ENCODE data around the gene IFITM10. TPM values are rescaled to one million over a fixed set of nuclear protein-coding genes. Genes with fewer than 3 reads are reported as not detected.
"Not testable (repeated sequence)": the region's sequence is repeated elsewhere in the genome, so short reads cannot be mapped to it uniquely, and the experiment has no call there.

The IFITM10 gene
- total RNA-seq, 1 experiment from 2014 or later = 0.59 TPM

GRCh38 chr11:1684886-1685874, 65.2 kb downstream of the IFITM10 start:
- Mint-ChIP-seq H3K27me3 (ENCODE audit: low read depth) (peaks cover 27% of the 10 kb centered on the region), H3K27ac (peak overlapping the region in 1 of 3 experiments; percentile 15; a peak in 1 of 7 replicates)
- not testable (repeated sequence) for H2BK120ac ChIP-seq (ENCODE audit: low read depth, low read length, poor library complexity, severe bottlenecking); H3K14ac ChIP-seq (ENCODE audit: insufficient read depth, low read length); H3K9me3 Mint-ChIP-seq; H3K4me3 Mint-ChIP-seq; H3K18ac ChIP-seq (ENCODE audit: insufficient read length, low read depth, low read length); H3K79me1 ChIP-seq (ENCODE audit: insufficient read depth, low read depth, low read length, poor library complexity, severe bottlenecking); H4K5ac ChIP-seq (ENCODE audit: insufficient read length, low read depth, low read length); H3K27me3 ChIP-seq (ENCODE audit: insufficient read depth, low read length); H3K9me3 ChIP-seq (ENCODE audit: control insufficient read depth, low read depth, low read length); H3K23me2 ChIP-seq (ENCODE audit: insufficient read length, low read depth, low read length, poor library complexity, severe bottlenecking); H3K4me1 Mint-ChIP-seq; H3T11ph ChIP-seq (ENCODE audit: low read length); DNase-seq; H3K4me1 ChIP-seq (ENCODE audit: insufficient read depth, low read length); H2AFZ ChIP-seq (ENCODE audit: low read length); H4K8ac ChIP-seq (replicated peaks; ENCODE audit: insufficient read length, low read depth, low read length); H2AK5ac ChIP-seq (ENCODE audit: insufficient read length, low read length); H2BK12ac ChIP-seq (ENCODE audit: insufficient read length, low read depth, low read length); H3K79me2 ChIP-seq (ENCODE audit: insufficient read depth, low read length); H3K4me2 ChIP-seq (ENCODE audit: insufficient read depth, insufficient read length, low read length); H3K9ac ChIP-seq (ENCODE audit: extremely low read depth, insufficient read length, low read length); H3K27ac ChIP-seq (ENCODE audit: insufficient read length, low read depth, low read length); H3K23ac ChIP-seq (ENCODE audit: insufficient read length, low read depth, low read length); H2BK15ac ChIP-seq (ENCODE audit: low read depth, low read length); H2BK20ac ChIP-seq (ENCODE audit: low read depth, low read length, poor library complexity, severe bottlenecking); H3K36me3 Mint-ChIP-seq (ENCODE audit: insufficient read depth in 1 of 3, low read depth in 3 of 3); H4K91ac ChIP-seq (ENCODE audit: insufficient read length, low read depth, low read length); H4K20me1 ChIP-seq (ENCODE audit: control insufficient read depth, insufficient read depth, insufficient read length); H3K56ac ChIP-seq (ENCODE audit: insufficient read length, low read depth, low read length); H3K4ac ChIP-seq (ENCODE audit: low read depth, low read length); H2BK5ac ChIP-seq (ENCODE audit: insufficient read length, low read length)
- no CpG with 5 or more reads among the region's 18 CpGs for WGBS (ENCODE audit: extremely low coverage, insufficient read length, low lambda C conversion rate)

GRCh38 chr11:1683904-1684572, 66.4 kb downstream of the IFITM10 start:
- not testable (repeated sequence) for H3K79me2 ChIP-seq (ENCODE audit: insufficient read depth, low read length); H3K14ac ChIP-seq (ENCODE audit: insufficient read depth, low read length); H3K27ac ChIP-seq (ENCODE audit: insufficient read length, low read depth, low read length)

More at GRCh38 chr11:1683904-1684572, 66.4 kb downstream of the IFITM10 start:
- H2AFZ ChIP-seq (ENCODE audit: low read length); H2BK120ac ChIP-seq (ENCODE audit: low read depth, low read length, poor library complexity, severe bottlenecking); H3K18ac ChIP-seq (ENCODE audit: insufficient read length, low read depth, low read length); H3K4ac ChIP-seq (ENCODE audit: low read depth, low read length); H3K9me3 Mint-ChIP-seq; H3K27ac Mint-ChIP-seq; H4K5ac ChIP-seq (ENCODE audit: insufficient read length, low read depth, low read length); H2BK5ac ChIP-seq (ENCODE audit: insufficient read length, low read length); H3K79me1 ChIP-seq (ENCODE audit: insufficient read depth, low read depth, low read length, poor library complexity, severe bottlenecking); H2BK20ac ChIP-seq (ENCODE audit: low read depth, low read length, poor library complexity, severe bottlenecking); H3K9me3 ChIP-seq (ENCODE audit: control insufficient read depth, low read depth, low read length); H3K9ac ChIP-seq (ENCODE audit: extremely low read depth, insufficient read length, low read length); H3K56ac ChIP-seq (ENCODE audit: insufficient read length, low read depth, low read length); H2BK15ac ChIP-seq (ENCODE audit: low read depth, low read length); H3K23ac ChIP-seq (ENCODE audit: insufficient read length, low read depth, low read length); H3K4me1 Mint-ChIP-seq; H3K4me2 ChIP-seq (ENCODE audit: insufficient read depth, insufficient read length, low read length); H3K4me1 ChIP-seq (ENCODE audit: insufficient read depth, low read length); DNase-seq; H4K20me1 ChIP-seq (ENCODE audit: control insufficient read depth, insufficient read depth, insufficient read length); H4K8ac ChIP-seq (replicated peaks; ENCODE audit: insufficient read length, low read depth, low read length); H4K91ac ChIP-seq (ENCODE audit: insufficient read length, low read depth, low read length); H3T11ph ChIP-seq (ENCODE audit: low read length); H3K23me2 ChIP-seq (ENCODE audit: insufficient read length, low read depth, low read length, poor library complexity, severe bottlenecking); H2AK5ac ChIP-seq (ENCODE audit: insufficient read length, low read length); H3K27me3 ChIP-seq (ENCODE audit: insufficient read depth, low read length); H3K36me3 Mint-ChIP-seq (ENCODE audit: insufficient read depth in 1 of 3, low read depth in 3 of 3); H3K4me3 Mint-ChIP-seq; H2BK12ac ChIP-seq (ENCODE audit: insufficient read length, low read depth, low read length): not testable (repeated sequence)
- H3K27me3 Mint-ChIP-seq (ENCODE audit: low read depth) = peaks cover 20% of the 10 kb centered on the region
- no CpG with 5 or more reads among the region's 24 CpGs for WGBS (ENCODE audit: extremely low coverage, insufficient read length, low lambda C conversion rate)

Data from H9 (cell line).